NCI-H345 (cell line): ENCODE measurements around the gene ZG16B.
A peak's percentile ranks its signal among the peaks of the same experiment; 100 is the strongest.

Source experiments
- DNase-seq: peaks from one replicate; lab custom pipeline; 2025; lab: John Stamatoyannopoulos, UW

Gene ZG16B

GRCh38 chr16:2845116-2845515, 15.0 kb downstream of the ZG16B start:
- no peak for DNase-seq

- no peak for DNase-seq
Observed at GRCh38 chr16:2846511-2847310, 16.6 kb downstream of the ZG16B start.

- DNase-seq = no peak
Observed at GRCh38 chr16:2848933-2849725, 19.0 kb downstream of the ZG16B start.

- DNase-seq = no peak
Observed at GRCh38 chr16:2852003-2852730, 22.1 kb downstream of the ZG16B start.

GRCh38 chr16:2852731-2853507, 22.8 kb downstream of the ZG16B start:
- no peak for DNase-seq

GRCh38 chr16:2853531-2854073, 23.5 kb downstream of the ZG16B start:
- no peak for DNase-seq

- no peak for DNase-seq
Observed at GRCh38 chr16:2854700-2855309, 24.7 kb downstream of the ZG16B start.

- no peak for DNase-seq
Observed at GRCh38 chr16:2855536-2855935, 25.4 kb downstream of the ZG16B start.

GRCh38 chr16:2856061-2856670, 26.1 kb downstream of the ZG16B start:
- peak; percentile 19 for DNase-seq

- DNase-seq = no peak
Observed at GRCh38 chr16:2856686-2857450, 26.8 kb downstream of the ZG16B start.

- DNase-seq = peak; percentile 11
Observed at GRCh38 chr16:2857451-2858244, 27.5 kb downstream of the ZG16B start, which contains the start of gene PRSS22. Gene PRSS22, minus strand, starts transcription at chr16:2858170. Its CDS starts 66 bp downstream, at chr16:2858104.

GRCh38 chr16:2858245-2859025, 28.3 kb downstream of the ZG16B start:
- DNase-seq = peak; percentile 33

GRCh38 chr16:2859686-2860265, 29.7 kb downstream of the ZG16B start:
- no peak for DNase-seq

GRCh38 chr16:2860826-2861567, 30.9 kb downstream of the ZG16B start:
- no peak for DNase-seq

GRCh38 chr16:2865651-2866050, 35.5 kb downstream of the ZG16B start:
- DNase-seq = no peak

GRCh38 chr16:2866431-2866830, 36.3 kb downstream of the ZG16B start:
- DNase-seq = no peak

GRCh38 chr16:2867661-2867986, 37.5 kb downstream of the ZG16B start:
- no peak for DNase-seq
